ENCODE data around the gene ESRP2.

ESRP2 gene

GRCh38 chr16:68259007-68259825 lies 23.3 kb upstream of the ESRP2 start:
- Histone ChIP-seq H3K9me3 (ENCODE audit: control insufficient read depth, insufficient read depth, low read depth, low read length) (no peaks in the 10 kb centered on the region), H3K27ac (ENCODE audit: low read depth, low read length) (no peak overlapping the region), H3K9ac (ENCODE audit: low read length) (no peak overlapping the region), H3K4me1 (ENCODE audit: control insufficient read depth, insufficient read depth, low read length) (no peaks in the 10 kb centered on the region; the same call in 1 of the 2 replicates), H3K27me3 (ENCODE audit: control insufficient read depth, insufficient read depth, low read length) (no peaks in the 10 kb centered on the region), H3K36me3 (ENCODE audit: control insufficient read depth, insufficient read depth, low read length) (peaks cover 16% of the 10 kb centered on the region), H3K4me3 (ENCODE audit: low read depth, low read length) (no peak overlapping the region)

GRCh38 chr16:68257906-68258800 lies 22.2 kb upstream of the ESRP2 start:
- peaks cover 16% of the 10 kb centered on the region for H3K36me3 ChIP-seq (ENCODE audit: control insufficient read depth, insufficient read depth, low read length)
- H3K27ac ChIP-seq (ENCODE audit: low read depth, low read length): no peak overlapping the region
- H3K4me1 ChIP-seq (ENCODE audit: control insufficient read depth, insufficient read depth, low read length): no peaks in the 10 kb centered on the region; the same call in 1 of the 2 replicates
- no peaks in the 10 kb centered on the region for H3K27me3 ChIP-seq (ENCODE audit: control insufficient read depth, insufficient read depth, low read length)
- no peak overlapping the region for H3K9ac ChIP-seq (ENCODE audit: low read length)
- no peak overlapping the region for H3K4me3 ChIP-seq (ENCODE audit: low read depth, low read length)
- no peaks in the 10 kb centered on the region for H3K9me3 ChIP-seq (ENCODE audit: control insufficient read depth, insufficient read depth, low read depth, low read length)

GRCh38 chr16:68257251-68257905 lies 21.5 kb upstream of the ESRP2 start:
- peaks cover 16% of the 10 kb centered on the region for H3K36me3 ChIP-seq (ENCODE audit: control insufficient read depth, insufficient read depth, low read length)
- H3K4me1 ChIP-seq (ENCODE audit: control insufficient read depth, insufficient read depth, low read length): no peaks in the 10 kb centered on the region; the same call in 1 of the 2 replicates
- no peak overlapping the region for H3K27ac ChIP-seq (ENCODE audit: low read depth, low read length)
- H3K4me3 ChIP-seq (ENCODE audit: low read depth, low read length): no peak overlapping the region
- no peak overlapping the region for H3K9ac ChIP-seq (ENCODE audit: low read length)
- H3K9me3 ChIP-seq (ENCODE audit: control insufficient read depth, insufficient read depth, low read depth, low read length): no peaks in the 10 kb centered on the region
- no peaks in the 10 kb centered on the region for H3K27me3 ChIP-seq (ENCODE audit: control insufficient read depth, insufficient read depth, low read length)

- no peak overlapping the region for H3K9ac ChIP-seq (ENCODE audit: low read length)
- no peak overlapping the region for H3K4me3 ChIP-seq (ENCODE audit: low read depth, low read length)
- H3K9me3 ChIP-seq (ENCODE audit: control insufficient read depth, insufficient read depth, low read depth, low read length): no peaks in the 10 kb centered on the region
- no peaks in the 10 kb centered on the region for H3K27me3 ChIP-seq (ENCODE audit: control insufficient read depth, insufficient read depth, low read length)
- no peaks in the 10 kb centered on the region; the same call in 1 of the 2 replicates for H3K4me1 ChIP-seq (ENCODE audit: control insufficient read depth, insufficient read depth, low read length)
- H3K36me3 ChIP-seq (ENCODE audit: control insufficient read depth, insufficient read depth, low read length): peaks cover 16% of the 10 kb centered on the region
- no peak overlapping the region for H3K27ac ChIP-seq (ENCODE audit: low read depth, low read length)
Observed at GRCh38 chr16:68255712-68256111, 19.8 kb upstream of the ESRP2 start.

GRCh38 chr16:68253721-68254120 lies 17.8 kb upstream of the ESRP2 start:
- Histone ChIP-seq H3K4me1 (ENCODE audit: control insufficient read depth, insufficient read depth, low read length) (no peaks in the 10 kb centered on the region; the same call in 1 of the 2 replicates), H3K9ac (ENCODE audit: low read length) (no peak overlapping the region), H3K27ac (ENCODE audit: low read depth, low read length) (no peak overlapping the region), H3K4me3 (ENCODE audit: low read depth, low read length) (no peak overlapping the region), H3K9me3 (ENCODE audit: control insufficient read depth, insufficient read depth, low read depth, low read length) (no peaks in the 10 kb centered on the region), H3K27me3 (ENCODE audit: control insufficient read depth, insufficient read depth, low read length) (no peaks in the 10 kb centered on the region), H3K36me3 (ENCODE audit: control insufficient read depth, insufficient read depth, low read length) (0 out of 2 replicates have a peak, but pooled peaks cover 9% of the 10 kb centered on the region)

DNA sequence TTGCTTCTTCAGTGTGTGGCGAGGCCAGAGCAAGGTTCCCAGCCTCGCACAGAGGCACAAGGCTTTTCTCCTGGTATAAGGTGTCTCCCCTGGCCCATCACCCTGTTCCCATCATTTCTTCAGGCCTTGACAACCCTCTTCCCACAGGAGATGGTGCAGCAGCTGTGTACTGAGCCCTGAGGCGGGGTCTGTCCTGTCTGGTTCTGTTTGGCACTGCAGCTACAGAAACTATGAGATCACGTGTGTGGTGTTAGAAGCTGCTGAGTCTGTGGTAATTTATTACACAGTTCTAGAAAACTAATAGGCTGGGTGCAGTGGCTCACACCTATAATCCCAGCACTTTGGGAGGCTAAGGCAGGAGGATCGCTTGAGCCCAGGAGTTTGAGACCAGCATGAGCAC lies 16.5 kb upstream of the ESRP2 start:
- Histone ChIP-seq H3K4me3 (ENCODE audit: low read depth, low read length) (no peak overlapping the region), H3K27ac (ENCODE audit: low read depth, low read length) (no peak overlapping the region), H3K36me3 (ENCODE audit: control insufficient read depth, insufficient read depth, low read length) (0 out of 2 replicates have a peak, but pooled peaks cover 9% of the 10 kb centered on the region), H3K9ac (ENCODE audit: low read length) (no peak overlapping the region), H3K27me3 (ENCODE audit: control insufficient read depth, insufficient read depth, low read length) (no peaks in the 10 kb centered on the region), H3K9me3 (ENCODE audit: control insufficient read depth, insufficient read depth, low read depth, low read length) (no peaks in the 10 kb centered on the region), H3K4me1 (ENCODE audit: control insufficient read depth, insufficient read depth, low read length) (no peaks in the 10 kb centered on the region; the same call in 1 of the 2 replicates)

- 0 out of 2 replicates have a peak, but pooled peaks cover 9% of the 10 kb centered on the region for H3K36me3 ChIP-seq (ENCODE audit: control insufficient read depth, insufficient read depth, low read length)
- no peak overlapping the region for H3K9ac ChIP-seq (ENCODE audit: low read length)
- H3K27ac ChIP-seq (ENCODE audit: low read depth, low read length): no peak overlapping the region
Observed at GRCh38 chr16:68251832-68252231, 15.9 kb upstream of the ESRP2 start.

DNA sequence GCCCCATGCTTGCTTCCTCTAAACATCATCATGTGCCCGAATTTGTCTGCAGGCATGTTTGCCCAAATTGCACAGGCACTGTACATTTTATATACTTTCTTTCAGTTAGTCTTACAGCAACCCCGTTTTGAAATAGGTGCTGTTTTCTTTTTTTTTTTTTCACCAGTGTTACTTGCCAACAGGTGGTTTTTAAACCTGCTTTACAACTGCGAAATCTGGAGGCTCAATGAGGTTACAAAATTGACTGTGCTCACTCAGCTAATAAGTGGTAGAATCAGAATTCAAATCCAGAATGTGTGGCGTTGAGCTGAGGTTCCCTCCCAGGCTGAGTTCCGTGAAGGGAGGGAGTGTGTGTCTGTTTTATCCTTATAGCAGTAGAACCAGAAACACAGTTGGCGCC lies 15.0 kb upstream of the ESRP2 start:
- Histone ChIP-seq H3K4me1 (ENCODE audit: control insufficient read depth, insufficient read depth, low read length) (peaks cover 3% of the 10 kb centered on the region; the same call in 1 of the 2 replicates), H3K9me3 (ENCODE audit: control insufficient read depth, insufficient read depth, low read depth, low read length) (no peaks in the 10 kb centered on the region), H3K9ac (ENCODE audit: low read length) (no peak overlapping the region), H3K27ac (ENCODE audit: low read depth, low read length) (no peak overlapping the region), H3K4me3 (ENCODE audit: low read depth, low read length) (no peak overlapping the region), H3K27me3 (ENCODE audit: control insufficient read depth, insufficient read depth, low read length) (peaks cover 2% of the 10 kb centered on the region), H3K36me3 (ENCODE audit: control insufficient read depth, insufficient read depth, low read length) (0 out of 2 replicates have a peak, but pooled peaks cover 9% of the 10 kb centered on the region)

More at GRCh38 chr16:68251832-68252231, 15.9 kb upstream of the ESRP2 start:
- no peak overlapping the region for H3K4me3 ChIP-seq (ENCODE audit: low read depth, low read length)
- H3K27me3 ChIP-seq (ENCODE audit: control insufficient read depth, insufficient read depth, low read length): no peaks in the 10 kb centered on the region
- H3K4me1 ChIP-seq (ENCODE audit: control insufficient read depth, insufficient read depth, low read length): no peaks in the 10 kb centered on the region
- no peaks in the 10 kb centered on the region for H3K9me3 ChIP-seq (ENCODE audit: control insufficient read depth, insufficient read depth, low read depth, low read length)

DNA sequence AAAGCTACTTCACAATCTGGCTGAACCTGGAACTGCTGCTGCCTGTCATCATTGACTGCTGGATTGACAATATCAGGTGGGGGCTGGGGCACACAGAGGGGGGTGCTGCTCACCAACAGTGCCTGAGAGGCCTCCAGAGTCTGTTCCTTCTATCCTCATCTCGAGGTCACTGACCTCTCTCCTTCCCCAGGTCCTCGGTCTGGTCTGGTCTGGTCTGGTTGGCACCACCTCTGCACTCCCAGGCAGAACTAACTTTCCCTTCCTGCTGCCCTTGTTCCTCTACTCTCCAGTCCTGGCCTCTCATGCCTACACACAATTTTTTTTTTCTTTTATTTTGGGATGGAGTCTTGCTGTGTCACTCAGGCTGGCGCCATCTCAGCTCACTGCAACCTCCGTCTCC lies 13.4 kb upstream of the ESRP2 start:
- Histone ChIP-seq H3K4me1 (ENCODE audit: control insufficient read depth, insufficient read depth, low read length) (peaks cover 9% of the 10 kb centered on the region; the same call in 1 of the 2 replicates), H3K36me3 (ENCODE audit: control insufficient read depth, insufficient read depth, low read length) (0 out of 2 replicates have a peak, but pooled peaks cover 3% of the 10 kb centered on the region), H3K4me3 (ENCODE audit: low read depth, low read length) (no peak overlapping the region), H3K9me3 (ENCODE audit: control insufficient read depth, insufficient read depth, low read depth, low read length) (no peaks in the 10 kb centered on the region), H3K9ac (ENCODE audit: low read length) (no peak overlapping the region), H3K27ac (ENCODE audit: low read depth, low read length) (no peak overlapping the region), H3K27me3 (ENCODE audit: control insufficient read depth, insufficient read depth, low read length) (peaks cover 11% of the 10 kb centered on the region)

DNA sequence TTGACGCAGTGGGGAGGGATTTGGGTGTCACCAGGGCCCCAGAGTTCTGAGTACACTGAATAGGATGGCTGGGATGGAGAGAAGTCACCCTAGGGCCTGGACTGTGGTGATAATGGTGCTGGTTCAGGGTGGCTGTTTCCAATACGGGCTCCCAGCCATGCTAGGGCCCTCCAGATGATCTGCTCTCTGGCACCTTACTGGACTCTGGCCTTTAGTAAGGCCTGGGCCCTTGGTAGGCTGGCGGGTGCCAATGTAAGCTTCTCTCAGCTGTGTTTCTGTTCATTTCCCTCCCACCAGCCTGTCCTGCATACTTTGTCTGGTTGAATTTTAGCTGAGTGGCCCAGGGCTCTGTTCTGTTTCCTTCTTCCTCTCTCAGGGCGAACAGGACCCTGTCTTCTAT lies 12.0 kb upstream of the ESRP2 start:
- 0 out of 2 replicates have a peak, but pooled peaks cover 3% of the 10 kb centered on the region for H3K36me3 ChIP-seq (ENCODE audit: control insufficient read depth, insufficient read depth, low read length)
- H3K4me3 ChIP-seq (ENCODE audit: low read depth, low read length): no peak overlapping the region
- H3K9ac ChIP-seq (ENCODE audit: low read length): no peak overlapping the region
- peaks cover 12% of the 10 kb centered on the region; the same call in 1 of the 2 replicates for H3K4me1 ChIP-seq (ENCODE audit: control insufficient read depth, insufficient read depth, low read length)
- H3K27me3 ChIP-seq (ENCODE audit: control insufficient read depth, insufficient read depth, low read length): peaks cover 14% of the 10 kb centered on the region
- H3K9me3 ChIP-seq (ENCODE audit: control insufficient read depth, insufficient read depth, low read depth, low read length): no peaks in the 10 kb centered on the region
- H3K27ac ChIP-seq (ENCODE audit: low read depth, low read length): no peak overlapping the region
